HG03558 (cell line): ENCODE data around the gene COX20.
"Not testable (repeated sequence)": the region's sequence is repeated elsewhere in the genome, so short reads cannot be mapped to it uniquely, and the experiment has no call there.

Experiments used
- ATAC-seq: cut with Tn5 transposase; IDR thresholded peaks from one replicate; pipeline ENCODE4 v1.9.1; 2021; ENCODE audit warnings: moderate number of reproducible peaks; ENCODE audit not compliant: unreplicated experiment; ENCODE audit errors: extremely low read depth

COX20 gene

GRCh38 chr1:244835276-244836134, at the start of gene COX20:
Gene COX20 (plus strand): TSS chr1:244835658. CDS start chr1:244835715, 57 bp downstream.
- peak; percentile 34 for ATAC-seq

GRCh38 chr1:244788493-244789275, 46.8 kb upstream of the COX20 start:
- ATAC-seq: no peak

GRCh38 chr1:244789276-244789580, 46.2 kb upstream of the COX20 start:
- ATAC-seq: no peak

- no peak for ATAC-seq
These were observed 45.7 kb upstream of the COX20 start for GRCh38 chr1:244789731-244790130.

GRCh38 chr1:244791061-244791460, 44.4 kb upstream of the COX20 start:
- no peak for ATAC-seq

GRCh38 chr1:244792188-244792850, 43.1 kb upstream of the COX20 start:
- ATAC-seq: no peak

GRCh38 chr1:244794071-244794470, 41.4 kb upstream of the COX20 start:
- no peak for ATAC-seq

GRCh38 chr1:244794516-244794915, 40.9 kb upstream of the COX20 start:
- ATAC-seq: not testable (repeated sequence)

GRCh38 chr1:244796719-244797406, 38.6 kb upstream of the COX20 start:
- ATAC-seq: no peak

- no peak for ATAC-seq
These were observed 34.6 kb upstream of the COX20 start for GRCh38 chr1:244800821-244801220.

- ATAC-seq: no peak
These were observed 34.2 kb upstream of the COX20 start for GRCh38 chr1:244801246-244801645.

- no peak for ATAC-seq
These were observed 33.4 kb upstream of the COX20 start for GRCh38 chr1:244802041-244802440.

- ATAC-seq: no peak
These were observed 32.8 kb upstream of the COX20 start for GRCh38 chr1:244802556-244803239.

GRCh38 chr1:244804841-244805240, 30.6 kb upstream of the COX20 start:
- no peak for ATAC-seq

- no peak for ATAC-seq
These were observed 28.3 kb upstream of the COX20 start for GRCh38 chr1:244807138-244807537.

- ATAC-seq: no peak
These were observed 25.2 kb upstream of the COX20 start for GRCh38 chr1:244810221-244810620.

GRCh38 chr1:244813327-244813726, 22.1 kb upstream of the COX20 start:
- ATAC-seq: no peak

- no peak for ATAC-seq
These were observed 19.8 kb upstream of the COX20 start for GRCh38 chr1:244815600-244816099.

- ATAC-seq: no peak
These were observed 18.0 kb upstream of the COX20 start for GRCh38 chr1:244817415-244817894.

GRCh38 chr1:244820131-244820530, 15.3 kb upstream of the COX20 start:
- no peak for ATAC-seq
